ENCODE measurements around the gene TRMT10C. TPM values are rescaled to one million over a fixed set of nuclear protein-coding genes. Genes with fewer than 3 reads are reported as not detected.

Gene TRMT10C
- total RNA-seq (2022; extraction: Qiagen RNA extraction; ENCODE audit: low read depth) = 18.7 to 44.6 TPM (median 33.3 TPM) in 5 replicates

GRCh38 chr3:101561630-101562328, at the start of gene TRMT10C:
TRMT10C (plus strand) TSS chr3:101561868; CDS start chr3:101564782, 2,914 bp downstream.

GRCh38 chr3:101512646-101513418, 48.8 kb upstream of the TRMT10C start, which contains the start of gene SENP7:
SENP7 (minus strand) TSS chr3:101513212; CDS start chr3:101513130, 82 bp downstream.

DNA sequence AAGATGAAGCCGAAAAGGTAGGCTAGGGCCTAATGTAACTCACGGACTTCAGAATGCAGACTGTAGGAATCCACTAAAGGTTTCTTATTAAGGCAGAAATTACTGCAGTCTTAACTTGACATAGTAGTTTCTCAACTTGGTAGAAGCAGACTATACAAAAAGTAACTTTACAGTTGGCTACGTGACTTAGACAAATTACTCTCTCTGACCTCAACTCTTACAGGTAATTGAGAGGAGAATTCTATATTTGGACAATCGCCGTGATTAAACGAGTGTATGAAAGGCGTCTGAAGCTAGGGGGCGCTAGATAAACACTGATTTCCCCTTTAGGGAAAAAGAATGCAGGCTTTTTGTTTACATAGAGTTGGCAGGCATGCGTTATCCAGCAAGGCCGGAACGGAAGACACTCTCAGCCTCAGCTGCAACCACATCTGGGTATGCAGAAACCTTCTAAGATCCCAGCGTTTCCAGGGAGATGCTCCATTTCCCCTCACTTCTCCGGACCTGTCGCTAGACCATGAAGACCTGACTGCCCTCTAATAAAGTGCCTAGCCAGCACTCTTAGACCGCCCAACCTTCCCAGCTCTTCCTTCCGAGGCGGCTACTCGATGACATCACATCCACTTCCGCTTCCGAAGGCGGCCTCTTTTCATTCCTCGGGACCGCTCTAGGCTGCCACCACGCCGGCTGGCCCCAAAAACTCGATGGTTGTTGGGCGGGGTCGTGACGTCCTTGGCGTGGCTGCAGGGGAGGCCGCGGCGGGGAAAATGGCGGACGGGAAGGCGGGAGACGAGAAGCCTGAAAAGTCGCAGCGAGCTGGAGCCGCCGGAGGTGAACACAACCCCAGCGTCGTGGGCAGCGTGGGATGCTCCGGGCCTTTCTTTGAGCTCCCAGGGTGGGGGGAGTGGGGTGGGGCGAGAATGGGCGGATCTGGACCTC, 12.1 kb downstream of the TRMT10C start, which contains the start of gene PCNP:
Gene PCNP, plus strand, starts transcription at position 732 of the 939 bp plus-strand sequence. Its CDS starts 36 bp downstream, at position 768.

Other genes with a start within 250 kb of the TRMT10C start
- gene IMPG2, start 241.3 kb upstream of the TRMT10C start, total RNA-seq (2022; extraction: Qiagen RNA extraction; ENCODE audit: low read depth) = 0.04 TPM in 1 of 5 replicates, not detected in the others
- gene SENP7, start 48.7 kb upstream of the TRMT10C start, total RNA-seq (2022; extraction: Qiagen RNA extraction; ENCODE audit: low read depth) = 1.2 to 3.0 TPM (median 2.1 TPM) in 5 replicates
- gene PCNP, start 12.3 kb downstream of the TRMT10C start, total RNA-seq (2022; extraction: Qiagen RNA extraction; ENCODE audit: low read depth) = 90.8 to 147 TPM (median 107 TPM) in 5 replicates
- gene ZBTB11, start 115.3 kb downstream of the TRMT10C start, total RNA-seq (2022; extraction: Qiagen RNA extraction; ENCODE audit: low read depth) = 7.8 to 11.5 TPM (median 9.5 TPM) in 5 replicates
- gene RPL24, start 124.8 kb downstream of the TRMT10C start, total RNA-seq (2022; extraction: Qiagen RNA extraction; ENCODE audit: low read depth) = 1,523 to 2,271 TPM (median 1,664 TPM) in 5 replicates
- 2.8 to 6.6 TPM (median 5.9 TPM) in 5 replicates for gene CEP97, start 162.7 kb downstream of the TRMT10C start, total RNA-seq (2022; extraction: Qiagen RNA extraction; ENCODE audit: low read depth)
- gene NXPE3, start 217.3 kb downstream of the TRMT10C start, total RNA-seq (2022; extraction: Qiagen RNA extraction; ENCODE audit: low read depth) = 18.9 to 24.6 TPM (median 23.5 TPM) in 5 replicates